ENCODE measurements around the gene NT5DC2. TPM values are rescaled to one million over a fixed set of nuclear protein-coding genes. Genes with fewer than 3 reads are reported as not detected.

NT5DC2 gene
- total and polyA plus RNA-seq, 2 experiments from 2014 or later, result 49.9 to 111 TPM

DNA sequence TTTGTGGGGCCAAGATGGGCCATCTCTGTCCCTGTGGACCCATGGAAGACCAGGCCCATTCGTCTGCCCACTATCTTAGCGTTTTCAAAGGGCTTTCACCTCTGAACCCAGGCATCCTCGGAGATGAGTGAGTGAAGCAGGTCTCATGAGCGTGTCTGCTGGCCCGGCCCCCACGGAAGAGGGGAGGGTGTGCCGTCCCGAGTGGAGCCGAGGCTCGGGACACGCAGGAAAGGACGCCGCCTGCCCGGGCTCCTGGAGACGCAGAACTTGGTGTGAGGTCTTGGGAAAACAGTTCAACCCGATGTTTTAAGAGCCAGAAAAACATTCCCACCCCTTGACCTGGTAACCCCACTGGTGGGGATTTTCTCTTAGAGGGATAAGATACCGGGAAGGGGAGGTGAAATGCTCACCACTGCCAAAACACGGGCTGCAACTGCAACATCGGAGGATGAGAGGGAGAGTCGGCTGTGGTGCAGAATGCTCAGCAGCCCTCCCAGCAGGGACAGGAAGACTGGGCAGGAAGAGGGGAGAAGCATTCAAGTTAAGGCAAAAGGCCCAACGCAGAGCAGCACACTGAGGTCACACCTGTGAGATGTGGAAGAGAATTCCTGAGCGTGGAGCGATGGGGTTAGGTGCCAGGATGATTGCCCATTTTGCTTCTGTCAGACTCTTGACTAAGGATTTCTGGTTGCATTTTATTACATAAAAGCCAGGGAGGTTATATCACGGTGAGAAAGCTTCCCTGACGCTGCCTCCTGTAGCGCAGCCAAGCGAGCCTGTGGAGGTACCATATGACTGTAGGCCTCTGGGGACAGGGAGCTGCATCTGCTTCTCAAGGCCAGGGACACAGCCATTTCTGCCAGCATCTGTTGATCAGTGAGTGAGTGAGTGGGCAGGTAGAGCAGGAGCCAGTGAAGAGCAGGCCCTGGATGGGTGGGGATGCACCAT is 52.6 kb downstream of the NT5DC2 start:
- Histone ChIP-seq H2AFZ (no peak overlapping the region), H3K9me2 (ENCODE audit: insufficient read depth) (no peaks in the 10 kb centered on the region), H3K9me3 (ENCODE audit: low read depth) (no peaks in the 10 kb centered on the region), H3K27me3 (replicated peaks; ENCODE audit: insufficient read depth) (no peaks in the 10 kb centered on the region), H3K9ac (no peak overlapping the region), H4K20me1 (ENCODE audit: insufficient read depth) (no peaks in the 10 kb centered on the region), H3K79me2 (ENCODE audit: insufficient read depth) (no peaks in the 10 kb centered on the region), H3K27ac (no peak overlapping the region), H3K4me2 (ENCODE audit: unreplicated experiment) (no peak overlapping the region), H3F3A (ENCODE audit: insufficient read depth) (peaks cover 20% of the 10 kb centered on the region), H3K4me1 (ENCODE audit: insufficient read depth) (peaks cover 13% of the 10 kb centered on the region; the same call in 1 of the 2 replicates), H3K36me3 (ENCODE audit: low read depth) (peaks cover 33% of the 10 kb centered on the region; the same call in 1 of the 2 replicates), H3K4me3 (no peak overlapping the region)
- TF ChIP-seq EZH2 (IDR thresholded peaks at IDR 0.05; ENCODE audit: insufficient read depth, poor library complexity, severe bottlenecking) (no peak), EZH2phosphoT487 (IDR thresholded peaks at IDR 0.05; ENCODE audit: insufficient read depth, low read depth) (no peak)
- in situ Hi-C loops (cut with MboI), result no loop called here
- 94 to 95% methylated on average over 27 of the region's 27 CpGs for WGBS, 2 experiments (ENCODE audit: low coverage in 1 of 2, low lambda C conversion rate in 2 of 2, missing lambda C conversion rate in 2 of 2)
- no peak for DNase-seq

DNA sequence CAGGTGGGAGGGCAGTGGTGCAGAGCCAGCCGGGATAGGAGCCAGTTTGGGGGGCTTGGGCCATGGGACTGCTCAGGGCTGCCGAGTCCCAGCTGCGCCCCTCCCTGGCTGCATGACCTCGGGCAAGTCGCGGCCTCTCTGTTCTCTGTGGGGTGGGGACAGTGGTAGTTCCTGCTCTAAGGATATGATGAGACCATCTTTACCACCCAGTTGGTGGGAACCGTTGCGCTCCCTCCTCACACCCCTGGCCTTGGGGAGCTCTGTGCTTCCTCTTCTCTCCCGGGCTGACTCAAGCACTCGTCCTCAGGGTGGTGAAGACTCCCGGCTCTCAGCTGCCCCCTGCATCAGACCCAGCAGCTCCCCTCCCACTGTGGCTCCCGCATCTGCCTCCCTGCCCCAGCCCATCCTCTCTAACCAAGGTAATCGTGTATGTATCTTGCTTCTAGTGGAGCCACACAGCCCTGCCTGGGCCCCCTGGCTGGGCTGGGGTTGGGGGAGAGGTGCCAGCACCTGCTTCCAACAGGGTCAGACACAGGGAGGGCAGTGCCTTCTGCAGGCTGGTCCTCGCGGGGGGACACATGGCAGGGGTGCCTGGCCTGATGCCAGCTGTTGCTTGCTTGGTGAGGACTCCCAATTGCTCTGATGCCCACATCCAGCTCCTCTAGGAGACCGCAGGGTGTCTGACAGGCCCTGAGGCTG is 53.6 kb downstream of the NT5DC2 start:
- no peak overlapping the region for H3K27ac ChIP-seq
- H3K4me2 ChIP-seq (ENCODE audit: unreplicated experiment), result no peak overlapping the region
- H3K36me3 ChIP-seq (ENCODE audit: low read depth), result peaks cover 40% of the 10 kb centered on the region; the same call in 1 of the 2 replicates
- H3F3A ChIP-seq (ENCODE audit: insufficient read depth), result peaks cover 20% of the 10 kb centered on the region
- in situ Hi-C loops (cut with MboI), result no loop called here
- H3K9me3 ChIP-seq (ENCODE audit: low read depth), result no peaks in the 10 kb centered on the region
- no peaks in the 10 kb centered on the region for H3K9me2 ChIP-seq (ENCODE audit: insufficient read depth)
- peaks cover 13% of the 10 kb centered on the region; the same call in 1 of the 2 replicates for H3K4me1 ChIP-seq (ENCODE audit: insufficient read depth)
- TF ChIP-seq EZH2phosphoT487 (IDR thresholded peaks at IDR 0.05; ENCODE audit: insufficient read depth, low read depth), result no peak
- TF ChIP-seq EZH2 (IDR thresholded peaks at IDR 0.05; ENCODE audit: insufficient read depth, poor library complexity, severe bottlenecking), result no peak
- no peaks in the 10 kb centered on the region for H3K27me3 ChIP-seq (replicated peaks; ENCODE audit: insufficient read depth)
- no peaks in the 10 kb centered on the region for H4K20me1 ChIP-seq (ENCODE audit: insufficient read depth)
- H3K4me3 ChIP-seq, result no peak overlapping the region
- no peaks in the 10 kb centered on the region for H3K79me2 ChIP-seq (ENCODE audit: insufficient read depth)
- DNase-seq, result no peak
- 84 to 91% methylated on average over 15 to 16 of the region's 16 CpGs for WGBS, 2 experiments (ENCODE audit: low coverage in 1 of 2, low lambda C conversion rate in 2 of 2, missing lambda C conversion rate in 2 of 2)
- H3K9ac ChIP-seq, result no peak overlapping the region
- no peak overlapping the region for H2AFZ ChIP-seq

DNA sequence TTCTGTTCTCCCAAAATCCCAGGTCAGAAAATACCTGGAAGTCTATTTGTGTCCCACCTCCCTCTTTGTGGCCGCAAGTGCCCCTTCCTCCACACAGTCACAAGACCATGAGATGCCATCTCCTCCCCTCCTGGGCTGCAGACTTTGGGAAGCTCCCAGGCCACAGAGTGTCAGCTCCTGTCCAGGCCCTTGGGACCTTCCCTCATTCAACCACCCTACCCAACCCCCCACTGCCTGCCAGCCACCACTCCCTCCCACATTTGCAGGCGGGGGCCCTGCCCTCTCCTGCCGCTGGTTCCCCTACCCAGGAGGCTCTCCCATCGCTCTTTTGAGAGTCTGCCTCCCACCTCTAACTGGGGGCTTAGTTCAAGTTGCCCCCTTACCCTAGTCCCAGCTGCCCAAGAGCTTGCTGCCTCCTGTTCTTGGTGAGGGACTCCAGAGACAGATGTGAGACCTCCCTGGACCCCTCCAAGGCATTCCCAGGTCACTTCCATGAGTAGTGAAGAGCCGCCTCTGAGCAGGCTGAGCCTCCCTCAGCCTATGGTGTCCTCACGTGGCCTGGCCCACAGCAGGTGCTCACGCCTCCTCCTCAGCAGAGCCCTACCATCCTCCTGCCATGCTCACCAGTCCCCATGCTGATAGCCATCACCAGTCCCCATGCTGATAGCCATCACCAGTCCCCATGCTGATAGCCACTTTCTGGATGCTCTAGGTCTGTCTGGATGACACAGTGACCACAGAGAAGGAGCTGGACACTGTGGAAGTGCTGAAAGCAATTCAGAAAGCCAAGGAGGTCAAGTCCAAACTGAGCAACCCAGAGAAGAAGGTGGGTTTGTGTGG is 54.4 kb downstream of the NT5DC2 start:
- peaks cover 13% of the 10 kb centered on the region; the same call in 1 of the 2 replicates for H3K4me1 ChIP-seq (ENCODE audit: insufficient read depth)
- H3K27me3 ChIP-seq (replicated peaks; ENCODE audit: insufficient read depth), result no peaks in the 10 kb centered on the region
- H3K27ac ChIP-seq, result no peak overlapping the region
- no peak for DNase-seq
- no peaks in the 10 kb centered on the region for H4K20me1 ChIP-seq (ENCODE audit: insufficient read depth)
- no peaks in the 10 kb centered on the region for H3K79me2 ChIP-seq (ENCODE audit: insufficient read depth)
- peaks cover 20% of the 10 kb centered on the region for H3F3A ChIP-seq (ENCODE audit: insufficient read depth)
- peaks cover 45% of the 10 kb centered on the region; the same call in 1 of the 2 replicates for H3K36me3 ChIP-seq (ENCODE audit: low read depth)
- H3K9me2 ChIP-seq (ENCODE audit: insufficient read depth), result no peaks in the 10 kb centered on the region
- no peak overlapping the region for H3K9ac ChIP-seq
- no peaks in the 10 kb centered on the region for H3K9me3 ChIP-seq (ENCODE audit: low read depth)
- in situ Hi-C loops (cut with MboI), result no loop called here
- no peak overlapping the region for H3K4me3 ChIP-seq
- H3K4me2 ChIP-seq (ENCODE audit: unreplicated experiment), result no peak overlapping the region
- WGBS, 2 experiments (ENCODE audit: low coverage in 1 of 2, low lambda C conversion rate in 2 of 2, missing lambda C conversion rate in 2 of 2), result 88 to 94% methylated on average over 6 to 7 of the region's 7 CpGs
- no peak for TF ChIP-seq EZH2 (IDR thresholded peaks at IDR 0.05; ENCODE audit: insufficient read depth, poor library complexity, severe bottlenecking)
- no peak for TF ChIP-seq EZH2phosphoT487 (IDR thresholded peaks at IDR 0.05; ENCODE audit: insufficient read depth, low read depth)
- no peak overlapping the region for H2AFZ ChIP-seq

DNA sequence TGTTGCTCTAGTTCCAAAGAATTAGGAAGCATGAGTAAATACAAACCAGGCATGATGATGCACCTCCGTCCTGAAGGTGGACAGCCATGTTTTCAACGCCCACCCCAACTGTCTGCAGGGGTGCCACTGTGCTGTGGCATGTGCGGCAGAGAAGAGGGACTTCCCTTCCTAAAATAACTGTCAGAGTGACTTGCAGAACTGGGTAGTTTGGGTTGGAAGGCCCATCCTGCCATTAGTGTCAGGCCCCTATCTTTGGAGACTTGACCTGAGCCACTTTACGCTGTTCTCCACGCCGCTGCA is 55.9 kb downstream of the NT5DC2 start:
- H2AFZ ChIP-seq, result no peak overlapping the region
- H3K4me1 ChIP-seq (ENCODE audit: insufficient read depth), result no peaks in the 10 kb centered on the region
- peaks cover 6% of the 10 kb centered on the region for H3F3A ChIP-seq (ENCODE audit: insufficient read depth)
- H4K20me1 ChIP-seq (ENCODE audit: insufficient read depth), result no peaks in the 10 kb centered on the region
- 89 to 96% methylated on average over 6 of the region's 6 CpGs for WGBS, 2 experiments (ENCODE audit: low coverage in 1 of 2, low lambda C conversion rate in 2 of 2, missing lambda C conversion rate in 2 of 2)
- no peaks in the 10 kb centered on the region for H3K79me2 ChIP-seq (ENCODE audit: insufficient read depth)
- H3K4me3 ChIP-seq, result no peak overlapping the region
- no peak overlapping the region for H3K9ac ChIP-seq
- no peaks in the 10 kb centered on the region for H3K9me2 ChIP-seq (ENCODE audit: insufficient read depth)
- H3K9me3 ChIP-seq (ENCODE audit: low read depth), result no peaks in the 10 kb centered on the region
- no peak for TF ChIP-seq EZH2 (IDR thresholded peaks at IDR 0.05; ENCODE audit: insufficient read depth, poor library complexity, severe bottlenecking)
- TF ChIP-seq EZH2phosphoT487 (IDR thresholded peaks at IDR 0.05; ENCODE audit: insufficient read depth, low read depth), result no peak
- no peak overlapping the region for H3K27ac ChIP-seq
- peaks cover 57% of the 10 kb centered on the region; the same call in 1 of the 2 replicates for H3K36me3 ChIP-seq (ENCODE audit: low read depth)
- in situ Hi-C loops (cut with MboI), result no loop called here
- no peaks in the 10 kb centered on the region for H3K27me3 ChIP-seq (replicated peaks; ENCODE audit: insufficient read depth)
- no peak overlapping the region for H3K4me2 ChIP-seq (ENCODE audit: unreplicated experiment)
- DNase-seq, result no peak
